HCT116 (cell line): Measurements from ENCODE around the gene AKAP13. TPM values are rescaled to one million over a fixed set of nuclear protein-coding genes. Genes with fewer than 3 reads are reported as not detected.

Experiments used
- ATAC-seq: fragments of 200-7000 bp; cut with Tn5 transposase; 2 replicates; pipeline ENCODE4 v1.9.1; 2020; ENCODE audit warnings: mild to moderate bottlenecking, moderate library complexity
- BruUV-seq: library from RNA; stranded (reverse); fragments of 400-500 nt; replicated peaks from 2 replicates; lab custom pipeline; 2021; lab: Mats Ljungman, UMichigan
- CTCF ChIA-PET: fragments of 300-600 bp; sonication (Branson Sonifier 250); formaldehyde crosslinking; loops from one replicate; lab custom pipeline; 2021; ENCODE audit warnings: antibody characterized with exemption; lab: Charles Lee
- POLR2A ChIA-PET: fragments of 300-600, 350-600 bp; sonication (Branson Sonifier 250); formaldehyde crosslinking; loops from one replicate; lab custom pipeline; 2021; ENCODE audit warnings: antibody characterized with exemption; lab: Charles Lee
- RAD21 ChIA-PET, 2 experiments: fragments of 300-600 bp; sonication (Branson Sonifier 250); formaldehyde crosslinking; loops; one replicate each; lab custom pipeline; 2023; ENCODE audit warnings: low total read pairs in 2 of 2; ENCODE audit not compliant: uncharacterized antibody in 2 of 2, unreplicated experiment in 2 of 2, low non-redundant PET in 1 of 2; lab: Charles Lee
- DNase-seq: peaks from one replicate; pipeline ENCODE4 v3.0.0-alpha.2; 2010; ENCODE audit warnings: low read depth, low spot score
- H2AFZ ChIP-seq: fragments of 200-600 bp; shearing (Covaris generic), sonication (generic); 2 replicates; pipeline ENCODE4 v1.6.1; 2017; ENCODE audit warnings: low read depth, mixed run types, mixed read lengths, antibody characterized with exemption, low read length; ENCODE audit not compliant: poor library complexity, severe bottlenecking
- H3K27ac ChIP-seq: 2 replicates; pipeline ENCODE4 v1.5.1; 2012; ENCODE audit warnings: low read depth, low read length
- H3K27me3 ChIP-seq: fragments of 200-600 bp; sonication (generic); 2 replicates; pipeline ENCODE4 v1.6.1; 2016; ENCODE audit warnings: mixed run types, low read length, mixed read lengths; ENCODE audit not compliant: insufficient read depth
- H3K36me3 ChIP-seq, 2 experiments: fragments of 200-500 bp in 1 of 2; fragments of 200-600 bp in 1 of 2; sonication (Bioruptor generic) in 1 of 2; sonication (generic) in 1 of 2; 2 replicates each; pipeline versions ENCODE4 v1.5.1 to v1.6.1; 2014 to 2016; ENCODE audit warnings: low read length in 2 of 2, inconsistent platforms in 1 of 2, mixed read lengths in 1 of 2, mixed run types in 1 of 2; ENCODE audit not compliant: insufficient read depth in 2 of 2, control insufficient read depth in 1 of 2
- H3K4me1 ChIP-seq, 2 experiments: fragments of 200-600 bp in 1 of 2; sonication (generic) in 1 of 2; 2 replicates each; pipeline versions ENCODE4 v1.5.1 to v1.6.1; 2012 to 2017; ENCODE audit warnings: low read length in 2 of 2, inconsistent platforms in 1 of 2, mild to moderate bottlenecking in 1 of 2, mixed read lengths in 1 of 2, mixed run types in 1 of 2, moderate library complexity in 1 of 2; ENCODE audit not compliant: insufficient read depth in 2 of 2, control insufficient read depth in 1 of 2
- H3K4me2 ChIP-seq: fragments of 200-600 bp; sonication (generic); 2 replicates; pipeline ENCODE4 v1.6.1; 2017; ENCODE audit warnings: mixed run types, low read length, mixed read lengths
- H3K4me3 ChIP-seq, 2 experiments: fragments of 200-600 bp in 1 of 2; sonication (generic) in 1 of 2; replicated peaks in 1 of 2; 2 replicates each; pipeline ENCODE4 v1.5.1; 2011 to 2016; ENCODE audit warnings: low read length in 2 of 2, control low read depth in 1 of 2, low read depth in 1 of 2, mild to moderate bottlenecking in 1 of 2, mixed read lengths in 1 of 2, mixed run types in 1 of 2
- H3K79me2 ChIP-seq: fragments of 200-600 bp; sonication (generic); 2 replicates; pipeline ENCODE4 v1.6.1; 2017; ENCODE audit warnings: mild to moderate bottlenecking, mixed run types, low read length, moderate library complexity, mixed read lengths; ENCODE audit not compliant: insufficient read depth
- H3K9ac ChIP-seq: fragments of 200-600 bp; sonication (generic); 2 replicates; pipeline ENCODE4 v1.6.1; 2016; ENCODE audit warnings: low read length, mixed read lengths
- H3K9me2 ChIP-seq: fragments of 200-600 bp; sonication (generic), shearing (Covaris generic); 2 replicates; pipeline ENCODE4 v1.6.1; 2017; ENCODE audit warnings: mixed run types, mild to moderate bottlenecking, moderate library complexity; ENCODE audit not compliant: insufficient read depth
- H3K9me3 ChIP-seq, 2 experiments: fragments of 200-500 bp in 1 of 2; fragments of 200-600 bp in 1 of 2; sonication (Bioruptor generic) in 1 of 2; sonication (generic) in 1 of 2; 2 replicates each; pipeline ENCODE4 v1.6.1; 2014 to 2017; ENCODE audit warnings: low read length in 2 of 2, mixed read lengths in 2 of 2, inconsistent platforms in 1 of 2, low read depth in 1 of 2, mild to moderate bottlenecking in 1 of 2, mixed run types in 1 of 2, moderate library complexity in 1 of 2; ENCODE audit not compliant: control insufficient read depth in 1 of 2, insufficient read depth in 1 of 2
- H4K20me1 ChIP-seq: fragments of 200-600 bp; sonication (generic), shearing (Covaris generic); 2 replicates; pipeline ENCODE4 v1.6.1; 2017; ENCODE audit warnings: mixed run types, mild to moderate bottlenecking, moderate library complexity; ENCODE audit not compliant: insufficient read depth
- CBX3 ChIP-seq: IDR thresholded peaks from 2 replicates; pipeline ENCODE4 v1.6.1; 2012; ENCODE audit warnings: low read depth
- CEBPB ChIP-seq: IDR thresholded peaks from 2 replicates; pipeline ENCODE4 v1.6.1; 2012; ENCODE audit warnings: low read depth
- EGR1 ChIP-seq: IDR thresholded peaks from 2 replicates; pipeline ENCODE4 v1.6.1; 2012; ENCODE audit warnings: low read depth
- FOSL1 ChIP-seq: IDR thresholded peaks from 2 replicates; pipeline ENCODE4 v1.6.1; 2012; ENCODE audit warnings: low read depth
- JUND ChIP-seq: IDR thresholded peaks from 2 replicates; pipeline ENCODE4 v1.6.1; 2012
- POLR2A ChIP-seq: IDR thresholded peaks from 2 replicates; pipeline ENCODE4 v1.7.0; 2011; ENCODE audit warnings: borderline replicate concordance; ENCODE audit not compliant: insufficient read depth, insufficient read length; ENCODE audit errors: extremely low read depth
- POLR2AphosphoS5 ChIP-seq: IDR thresholded peaks from 2 replicates; pipeline ENCODE4 v1.6.1; 2011; ENCODE audit warnings: mild to moderate bottlenecking, low read depth, low read length, moderate library complexity
- SP1 ChIP-seq: IDR thresholded peaks from 2 replicates; pipeline ENCODE4 v1.6.1; 2012; ENCODE audit warnings: low read depth
- SRF ChIP-seq: IDR thresholded peaks from 2 replicates; pipeline ENCODE4 v1.6.1; 2012; ENCODE audit warnings: low read depth
- TCF7L2 ChIP-seq: IDR thresholded peaks from 2 replicates; pipeline ENCODE4 v1.7.0; 2011; ENCODE audit warnings: borderline replicate concordance, inconsistent platforms; ENCODE audit not compliant: insufficient read depth, insufficient read length; ENCODE audit errors: extremely low read depth
- YY1 ChIP-seq: IDR thresholded peaks from 2 replicates; pipeline ENCODE4 v1.6.1; 2011; ENCODE audit warnings: low read length, low read depth, moderate library complexity, mild to moderate bottlenecking; ENCODE audit not compliant: insufficient replicate concordance; ENCODE audit errors: extremely low read depth
- ZFX ChIP-seq: fragments of 450-650 bp; IDR thresholded peaks from 2 replicates; pipeline ENCODE4 v1.6.1; 2017
- intact Hi-C: fragments of 100-400 bp; cut with micrococcal nuclease; formaldehyde crosslinking; loops from 2 replicates; pipeline ENCODE4 v1.10.0; 2022
- total RNA-seq: library from RNA; stranded (reverse); gene quantifications from one replicate; pipeline ENCODE4 v1.2.1, GENCODE V29; 2021; ENCODE audit not compliant: unreplicated experiment
- TF ChIP-seq, protein P1 (sequence below): IDR thresholded peaks from 2 replicates; pipeline ENCODE4 v1.6.1; 2012
- TF ChIP-seq, protein P2 (sequence below), 3 experiments: fragments of 200-600 bp in 1 of 3; sonication (generic) in 1 of 3; IDR thresholded peaks in 2 of 3; conservative IDR thresholded peaks in 1 of 3; 2 replicates each; pipeline ENCODE4 v1.5.1; 2012 to 2017; ENCODE audit warnings: low read depth in 2 of 3, low read length in 2 of 3, antibody characterized with exemption in 1 of 3, borderline replicate concordance in 1 of 3, control low read depth in 1 of 3, mild to moderate bottlenecking in 1 of 3, mixed read lengths in 1 of 3, mixed run types in 1 of 3, moderate library complexity in 1 of 3; ENCODE audit not compliant: insufficient read depth in 1 of 3
- TF ChIP-seq, protein P3 (sequence below): IDR thresholded peaks from 2 replicates; pipeline ENCODE4 v1.6.1; 2011; ENCODE audit warnings: mild to moderate bottlenecking, low read length, moderate library complexity; ENCODE audit not compliant: insufficient replicate concordance; ENCODE audit errors: extremely low read depth
- TF ChIP-seq, protein P4 (sequence below): IDR thresholded peaks from 2 replicates; pipeline ENCODE4 v1.6.1; 2012
- TF ChIP-seq, protein P5 (sequence below): IDR thresholded peaks from 2 replicates; pipeline ENCODE4 v1.6.1; 2012; ENCODE audit warnings: low read depth

Gene AKAP13
- total RNA-seq, 1 experiment from 2014 or later, result 43.1 TPM

DNA sequence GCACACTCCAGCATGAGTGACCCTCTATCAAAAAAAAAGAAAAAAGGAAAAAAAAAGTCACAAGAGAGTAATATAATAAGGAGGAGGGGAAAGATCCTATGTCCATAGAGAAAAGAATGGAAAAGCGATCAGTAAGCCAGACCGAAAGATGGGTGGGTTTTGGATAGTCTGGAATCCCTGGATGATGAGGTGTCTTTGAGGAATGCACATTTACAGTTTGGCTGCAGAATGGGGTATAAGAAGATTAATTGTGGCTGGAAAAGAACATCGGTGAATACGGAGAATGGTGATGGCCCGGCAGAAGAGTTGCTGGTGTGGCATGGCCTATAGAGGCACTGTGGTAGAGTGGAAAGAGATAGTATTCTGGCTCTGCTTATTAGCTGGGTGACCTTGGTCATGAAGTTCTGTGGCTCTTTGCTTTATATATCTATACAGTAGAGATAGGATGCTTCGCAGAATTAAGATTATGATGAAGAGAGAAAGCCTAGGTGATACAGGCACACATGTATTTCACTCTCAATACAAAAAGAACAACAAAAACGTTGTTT, 187.9 kb downstream of the AKAP13 start:
- POLR2A ChIA-PET, result no interaction called here
- no peaks in the 10 kb centered on the region for H3K27me3 ChIP-seq
- no peak overlapping the region for H3K4me2 ChIP-seq
- RAD21 ChIA-PET, result no interaction called here
- H3K9ac ChIP-seq, result no peak overlapping the region
- no peaks in the 10 kb centered on the region for H3K9me3 ChIP-seq
- ATAC-seq, result no peak
- DNase-seq, result no peak
- H3K79me2 ChIP-seq, result peaks cover 6% of the 10 kb centered on the region; the same call in 1 of the 2 replicates
- H3K36me3 ChIP-seq, result no peaks in the 10 kb centered on the region
- no peak overlapping the region for H2AFZ ChIP-seq
- no peak for TF ChIP-seq TCF7L2
- TF ChIP-seq, protein P1, sequence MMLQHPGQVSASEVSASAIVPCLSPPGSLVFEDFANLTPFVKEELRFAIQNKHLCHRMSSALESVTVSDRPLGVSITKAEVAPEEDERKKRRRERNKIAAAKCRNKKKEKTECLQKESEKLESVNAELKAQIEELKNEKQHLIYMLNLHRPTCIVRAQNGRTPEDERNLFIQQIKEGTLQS, result no peak
- no peak for TF ChIP-seq ZFX
- TF ChIP-seq EGR1, result no peak
- TF ChIP-seq FOSL1, result no peak
- TF ChIP-seq POLR2AphosphoS5, result no peak
- TF ChIP-seq CEBPB, result no peak
- TF ChIP-seq, protein P2, sequence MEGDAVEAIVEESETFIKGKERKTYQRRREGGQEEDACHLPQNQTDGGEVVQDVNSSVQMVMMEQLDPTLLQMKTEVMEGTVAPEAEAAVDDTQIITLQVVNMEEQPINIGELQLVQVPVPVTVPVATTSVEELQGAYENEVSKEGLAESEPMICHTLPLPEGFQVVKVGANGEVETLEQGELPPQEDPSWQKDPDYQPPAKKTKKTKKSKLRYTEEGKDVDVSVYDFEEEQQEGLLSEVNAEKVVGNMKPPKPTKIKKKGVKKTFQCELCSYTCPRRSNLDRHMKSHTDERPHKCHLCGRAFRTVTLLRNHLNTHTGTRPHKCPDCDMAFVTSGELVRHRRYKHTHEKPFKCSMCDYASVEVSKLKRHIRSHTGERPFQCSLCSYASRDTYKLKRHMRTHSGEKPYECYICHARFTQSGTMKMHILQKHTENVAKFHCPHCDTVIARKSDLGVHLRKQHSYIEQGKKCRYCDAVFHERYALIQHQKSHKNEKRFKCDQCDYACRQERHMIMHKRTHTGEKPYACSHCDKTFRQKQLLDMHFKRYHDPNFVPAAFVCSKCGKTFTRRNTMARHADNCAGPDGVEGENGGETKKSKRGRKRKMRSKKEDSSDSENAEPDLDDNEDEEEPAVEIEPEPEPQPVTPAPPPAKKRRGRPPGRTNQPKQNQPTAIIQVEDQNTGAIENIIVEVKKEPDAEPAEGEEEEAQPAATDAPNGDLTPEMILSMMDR (IDR thresholded peaks at IDR 0.05 in 2 of 3, conservative IDR thresholded peaks at IDR 0.05 in 1 of 3; ENCODE audit: borderline replicate concordance in 1 of 3, insufficient read depth in 1 of 3, low read depth in 2 of 3, low read length in 2 of 3), result no peak
- TF ChIP-seq POLR2A, result no peak
- TF ChIP-seq CBX3, result no peak
- no peak for TF ChIP-seq SP1
- TF ChIP-seq, protein P3, sequence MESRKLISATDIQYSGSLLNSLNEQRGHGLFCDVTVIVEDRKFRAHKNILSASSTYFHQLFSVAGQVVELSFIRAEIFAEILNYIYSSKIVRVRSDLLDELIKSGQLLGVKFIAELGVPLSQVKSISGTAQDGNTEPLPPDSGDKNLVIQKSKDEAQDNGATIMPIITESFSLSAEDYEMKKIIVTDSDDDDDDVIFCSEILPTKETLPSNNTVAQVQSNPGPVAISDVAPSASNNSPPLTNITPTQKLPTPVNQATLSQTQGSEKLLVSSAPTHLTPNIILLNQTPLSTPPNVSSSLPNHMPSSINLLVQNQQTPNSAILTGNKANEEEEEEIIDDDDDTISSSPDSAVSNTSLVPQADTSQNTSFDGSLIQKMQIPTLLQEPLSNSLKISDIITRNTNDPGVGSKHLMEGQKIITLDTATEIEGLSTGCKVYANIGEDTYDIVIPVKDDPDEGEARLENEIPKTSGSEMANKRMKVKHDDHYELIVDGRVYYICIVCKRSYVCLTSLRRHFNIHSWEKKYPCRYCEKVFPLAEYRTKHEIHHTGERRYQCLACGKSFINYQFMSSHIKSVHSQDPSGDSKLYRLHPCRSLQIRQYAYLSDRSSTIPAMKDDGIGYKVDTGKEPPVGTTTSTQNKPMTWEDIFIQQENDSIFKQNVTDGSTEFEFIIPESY, result no peak
- TF ChIP-seq YY1, result no peak
- TF ChIP-seq JUND, result no peak
- TF ChIP-seq, protein P4, sequence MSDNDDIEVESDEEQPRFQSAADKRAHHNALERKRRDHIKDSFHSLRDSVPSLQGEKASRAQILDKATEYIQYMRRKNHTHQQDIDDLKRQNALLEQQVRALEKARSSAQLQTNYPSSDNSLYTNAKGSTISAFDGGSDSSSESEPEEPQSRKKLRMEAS, result no peak
- no peak for TF ChIP-seq SRF
- TF ChIP-seq, protein P5, sequence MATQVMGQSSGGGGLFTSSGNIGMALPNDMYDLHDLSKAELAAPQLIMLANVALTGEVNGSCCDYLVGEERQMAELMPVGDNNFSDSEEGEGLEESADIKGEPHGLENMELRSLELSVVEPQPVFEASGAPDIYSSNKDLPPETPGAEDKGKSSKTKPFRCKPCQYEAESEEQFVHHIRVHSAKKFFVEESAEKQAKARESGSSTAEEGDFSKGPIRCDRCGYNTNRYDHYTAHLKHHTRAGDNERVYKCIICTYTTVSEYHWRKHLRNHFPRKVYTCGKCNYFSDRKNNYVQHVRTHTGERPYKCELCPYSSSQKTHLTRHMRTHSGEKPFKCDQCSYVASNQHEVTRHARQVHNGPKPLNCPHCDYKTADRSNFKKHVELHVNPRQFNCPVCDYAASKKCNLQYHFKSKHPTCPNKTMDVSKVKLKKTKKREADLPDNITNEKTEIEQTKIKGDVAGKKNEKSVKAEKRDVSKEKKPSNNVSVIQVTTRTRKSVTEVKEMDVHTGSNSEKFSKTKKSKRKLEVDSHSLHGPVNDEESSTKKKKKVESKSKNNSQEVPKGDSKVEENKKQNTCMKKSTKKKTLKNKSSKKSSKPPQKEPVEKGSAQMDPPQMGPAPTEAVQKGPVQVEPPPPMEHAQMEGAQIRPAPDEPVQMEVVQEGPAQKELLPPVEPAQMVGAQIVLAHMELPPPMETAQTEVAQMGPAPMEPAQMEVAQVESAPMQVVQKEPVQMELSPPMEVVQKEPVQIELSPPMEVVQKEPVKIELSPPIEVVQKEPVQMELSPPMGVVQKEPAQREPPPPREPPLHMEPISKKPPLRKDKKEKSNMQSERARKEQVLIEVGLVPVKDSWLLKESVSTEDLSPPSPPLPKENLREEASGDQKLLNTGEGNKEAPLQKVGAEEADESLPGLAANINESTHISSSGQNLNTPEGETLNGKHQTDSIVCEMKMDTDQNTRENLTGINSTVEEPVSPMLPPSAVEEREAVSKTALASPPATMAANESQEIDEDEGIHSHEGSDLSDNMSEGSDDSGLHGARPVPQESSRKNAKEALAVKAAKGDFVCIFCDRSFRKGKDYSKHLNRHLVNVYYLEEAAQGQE, result no peak
- H3K27ac ChIP-seq, result no peak overlapping the region
- CTCF ChIA-PET, result no interaction called here
- no peak overlapping the region for H3K4me3 ChIP-seq
- H4K20me1 ChIP-seq, result no peaks in the 10 kb centered on the region
- BruUV-seq, result no TSS peak
- H3K4me1 ChIP-seq, result no peaks in the 10 kb centered on the region
- H3K9me2 ChIP-seq, result no peaks in the 10 kb centered on the region
- intact Hi-C loops, result no loop called here
